Karpas-422 (cell line): ENCODE results near the gene ZBTB37. TPM values are rescaled to one million over a fixed set of nuclear protein-coding genes. Genes with fewer than 3 reads are reported as not detected.

ENCODE experiments used
- DNase-seq: peaks from one replicate; pipeline ENCODE4 v3.0.0-alpha.2; 2015
- H2AFZ ChIP-seq: fragments of 200-600 bp; sonication (generic); 2 replicates; pipeline ENCODE4 v1.6.1; 2014; ENCODE audit warnings: antibody characterized with exemption, low read length, mixed read lengths
- H3K27ac ChIP-seq: fragments of 200-600 bp; sonication (generic); 2 replicates; pipeline ENCODE4 v1.5.1; 2014; ENCODE audit warnings: mild to moderate bottlenecking, low read length, moderate library complexity
- H3K27me3 ChIP-seq: fragments of 200-600 bp; sonication (generic); 2 replicates; pipeline ENCODE4 v1.6.1; 2014; ENCODE audit warnings: low read length, mixed read lengths
- H3K36me3 ChIP-seq: fragments of 200-600 bp; sonication (generic); 2 replicates; pipeline ENCODE4 v1.6.1; 2014; ENCODE audit warnings: low read length, mixed read lengths; ENCODE audit not compliant: insufficient read depth
- H3K4me1 ChIP-seq: fragments of 200-600 bp; sonication (generic); 2 replicates; pipeline ENCODE4 v1.6.1; 2014; ENCODE audit warnings: mild to moderate bottlenecking, low read length, mixed read lengths
- H3K4me2 ChIP-seq: fragments of 200-600 bp; sonication (generic); 2 replicates; pipeline ENCODE4 v1.6.1; 2014; ENCODE audit warnings: low read length, low read depth, mild to moderate bottlenecking; ENCODE audit not compliant: poor library complexity, severe bottlenecking
- H3K4me3 ChIP-seq: fragments of 200-600 bp; sonication (generic); 2 replicates; pipeline ENCODE4 v1.5.1; 2014; ENCODE audit warnings: mild to moderate bottlenecking, antibody characterized with exemption, low read length, mixed read lengths
- H3K79me2 ChIP-seq: fragments of 200-600 bp; sonication (generic); 2 replicates; pipeline ENCODE4 v1.6.1; 2014; ENCODE audit warnings: mild to moderate bottlenecking, low read length, mixed read lengths
- H3K9ac ChIP-seq: fragments of 200-600 bp; sonication (generic); 2 replicates; pipeline ENCODE4 v1.6.0; 2014; ENCODE audit warnings: low read length
- H3K9me2 ChIP-seq: fragments of 200-600 bp; sonication (generic), shearing (Covaris generic); replicated peaks from 2 replicates; pipeline ENCODE4 v1.6.0; 2014; ENCODE audit warnings: mild to moderate bottlenecking, low read length, moderate library complexity; ENCODE audit not compliant: insufficient read depth
- H3K9me3 ChIP-seq: fragments of 300-700, 200-600 bp; sonication (generic); 2 replicates; pipeline ENCODE4 v1.6.1; 2014; ENCODE audit warnings: low read length, mixed read lengths
- H4K20me1 ChIP-seq: fragments of 200-600 bp; sonication (generic); 2 replicates; pipeline ENCODE4 v1.6.1; 2014; ENCODE audit warnings: mild to moderate bottlenecking, antibody characterized with exemption, low read length, low read depth; ENCODE audit not compliant: insufficient read depth
- total RNA-seq: library from RNA; depleted of rRNA; stranded (reverse); fragments of >200 nt; shearing (Covaris generic); gene quantifications from 2 replicates; pipeline ENCODE4 v1.2.3, GENCODE V29; 2014; ENCODE audit warnings: low replicate concordance

Gene ZBTB37
- total RNA-seq, 1 experiment from 2014 or later = 15.8 TPM

DNA sequence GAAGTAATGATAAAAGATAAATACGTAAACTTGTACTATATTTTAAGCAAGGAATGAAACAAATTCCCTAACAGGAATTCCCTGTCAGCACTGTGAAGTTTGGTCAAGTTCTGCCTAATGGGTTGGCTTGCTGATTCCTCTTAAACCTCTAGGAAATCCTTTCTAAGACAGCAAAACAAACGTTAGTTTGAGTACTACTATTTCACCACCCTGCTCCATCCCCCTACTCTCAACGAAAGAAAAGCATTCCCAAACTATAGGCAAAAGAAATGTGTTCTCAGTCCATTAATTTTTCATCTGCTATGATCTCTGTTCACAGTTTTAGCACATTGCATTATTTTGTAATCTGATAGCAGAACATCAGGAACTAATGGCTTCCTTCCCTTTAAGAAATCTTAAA, 32.8 kb downstream of the ZBTB37 start:
- Histone ChIP-seq H4K20me1 (no peaks in the 10 kb centered on the region; the same call in 1 of the 2 replicates), H3K9ac (no peak overlapping the region), H3K27ac (no peak overlapping the region), H3K9me2 (no peaks in the 10 kb centered on the region), H3K9me3 (no peaks in the 10 kb centered on the region), H3K4me3 (no peak overlapping the region), H3K36me3 (no peaks in the 10 kb centered on the region), H3K4me1 (peaks cover 19% of the 10 kb centered on the region), H3K79me2 (no peaks in the 10 kb centered on the region), H3K4me2 (no peak overlapping the region), H3K27me3 (no peaks in the 10 kb centered on the region), H2AFZ (no peak overlapping the region)
- no peak for DNase-seq

- H3K36me3 ChIP-seq = no peaks in the 10 kb centered on the region
- no peak overlapping the region for H2AFZ ChIP-seq
- no peaks in the 10 kb centered on the region for H3K9me2 ChIP-seq
- H4K20me1 ChIP-seq = no peaks in the 10 kb centered on the region; the same call in 1 of the 2 replicates
- no peak overlapping the region for H3K27ac ChIP-seq
- H3K9me3 ChIP-seq = no peaks in the 10 kb centered on the region
- no peak overlapping the region for H3K9ac ChIP-seq
- H3K4me3 ChIP-seq = no peak overlapping the region
- peaks cover 6% of the 10 kb centered on the region for H3K4me1 ChIP-seq
- no peak overlapping the region for H3K4me2 ChIP-seq
- H3K27me3 ChIP-seq = no peaks in the 10 kb centered on the region
- H3K79me2 ChIP-seq = no peaks in the 10 kb centered on the region
- DNase-seq = no peak
Measured at GRCh38 chr1:173903827-173904531, 35.8 kb downstream of the ZBTB37 start.

DNA sequence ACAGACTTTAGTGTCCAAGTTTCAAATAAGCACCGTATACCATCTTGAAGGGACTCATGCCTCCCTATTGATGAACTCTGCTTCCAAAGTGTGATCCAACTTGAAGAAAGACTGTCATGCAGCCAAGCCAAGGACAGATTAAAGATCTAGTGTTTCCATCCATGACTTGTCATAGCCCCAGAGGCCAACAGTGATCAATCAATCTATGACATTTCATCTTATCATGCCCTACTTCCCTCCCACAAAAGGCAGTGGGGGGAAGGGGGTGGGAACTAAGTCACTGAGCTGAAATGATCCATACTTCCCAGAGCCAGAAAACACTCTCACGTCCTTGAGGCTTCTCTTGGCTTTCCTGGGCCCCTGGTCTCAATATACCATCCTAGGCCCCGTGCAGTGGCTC, 44.9 kb downstream of the ZBTB37 start:
- no peak overlapping the region for H3K27ac ChIP-seq
- no peaks in the 10 kb centered on the region for H3K9me3 ChIP-seq
- H3K27me3 ChIP-seq = no peaks in the 10 kb centered on the region
- no peak for DNase-seq
- H3K4me2 ChIP-seq = no peak overlapping the region
- H2AFZ ChIP-seq = no peak overlapping the region
- no peak overlapping the region for H3K4me3 ChIP-seq
- H3K9ac ChIP-seq = no peak overlapping the region
- no peaks in the 10 kb centered on the region for H3K4me1 ChIP-seq
- H4K20me1 ChIP-seq = no peaks in the 10 kb centered on the region
- H3K36me3 ChIP-seq = no peaks in the 10 kb centered on the region
- H3K79me2 ChIP-seq = no peaks in the 10 kb centered on the region
- H3K9me2 ChIP-seq = no peaks in the 10 kb centered on the region

DNA sequence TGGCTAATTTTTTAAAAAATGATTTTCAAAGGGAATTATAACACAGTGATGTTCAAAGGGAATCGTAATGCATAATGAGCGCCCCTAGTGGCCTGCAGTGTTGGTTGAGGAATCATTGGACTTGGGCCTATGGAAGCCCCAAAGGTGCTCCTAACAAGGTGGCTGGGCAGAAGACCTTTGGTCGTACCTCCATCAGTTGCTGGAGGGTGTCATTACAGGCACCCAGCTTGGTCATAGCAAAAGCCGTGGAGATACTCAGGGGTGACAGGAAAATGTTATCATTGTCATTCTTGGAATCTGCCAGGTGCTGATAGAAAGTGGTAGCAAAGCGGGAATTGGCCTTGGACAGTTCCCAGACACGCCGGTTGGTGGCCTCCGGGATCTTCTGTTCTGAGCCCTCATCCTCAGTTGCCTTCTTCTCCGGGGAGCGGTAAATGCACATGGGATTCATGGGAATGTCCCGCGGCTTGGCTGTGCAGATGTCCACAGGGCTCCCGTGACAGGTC, 46.2 kb downstream of the ZBTB37 start:
- Histone ChIP-seq H3K27me3 (no peaks in the 10 kb centered on the region), H3K79me2 (no peaks in the 10 kb centered on the region), H3K36me3 (no peaks in the 10 kb centered on the region), H3K4me1 (no peaks in the 10 kb centered on the region), H3K9me3 (no peaks in the 10 kb centered on the region), H4K20me1 (no peaks in the 10 kb centered on the region), H2AFZ (no peak overlapping the region), H3K9me2 (no peaks in the 10 kb centered on the region), H3K9ac (no peak overlapping the region), H3K4me2 (no peak overlapping the region), H3K27ac (no peak overlapping the region), H3K4me3 (no peak overlapping the region)
- peak; percentile 80 for DNase-seq

- Histone ChIP-seq H3K9ac (no peak overlapping the region), H3K27ac (no peak overlapping the region), H3K79me2 (no peaks in the 10 kb centered on the region), H3K27me3 (no peaks in the 10 kb centered on the region), H3K36me3 (no peaks in the 10 kb centered on the region), H3K9me2 (no peaks in the 10 kb centered on the region), H2AFZ (no peak overlapping the region), H3K4me3 (no peak overlapping the region), H3K9me3 (no peaks in the 10 kb centered on the region), H3K4me2 (no peak overlapping the region), H3K4me1 (no peaks in the 10 kb centered on the region), H4K20me1 (no peaks in the 10 kb centered on the region)
- DNase-seq = no peak
Measured at GRCh38 chr1:173915596-173915995, 47.4 kb downstream of the ZBTB37 start.

DNA sequence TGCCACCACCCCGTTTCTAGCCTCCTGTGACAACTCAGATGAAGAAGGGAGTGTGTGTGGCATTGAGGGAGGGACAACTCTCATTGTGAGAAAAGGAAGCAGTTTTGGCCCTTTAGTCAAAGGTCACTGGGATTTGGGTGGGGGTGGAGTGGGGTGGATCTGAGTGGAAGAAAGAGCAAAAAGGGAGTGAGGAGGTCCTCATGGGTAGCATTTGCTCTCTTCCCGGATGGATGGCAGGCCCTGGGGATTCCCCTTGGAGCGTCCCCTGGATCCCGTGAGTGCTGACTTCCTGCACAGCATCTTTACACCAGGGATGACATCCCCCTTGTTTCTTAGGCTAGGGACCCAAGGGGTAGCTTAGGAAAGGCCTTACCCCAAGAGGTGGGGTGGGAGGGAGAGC, 48.5 kb downstream of the ZBTB37 start:
- H3K36me3 ChIP-seq = no peaks in the 10 kb centered on the region
- no peaks in the 10 kb centered on the region for H3K27me3 ChIP-seq
- no peak overlapping the region for H3K9ac ChIP-seq
- no peaks in the 10 kb centered on the region for H3K9me3 ChIP-seq
- H3K9me2 ChIP-seq = no peaks in the 10 kb centered on the region
- no peak overlapping the region for H3K4me3 ChIP-seq
- no peaks in the 10 kb centered on the region for H3K79me2 ChIP-seq
- no peaks in the 10 kb centered on the region for H4K20me1 ChIP-seq
- no peak overlapping the region for H3K4me2 ChIP-seq
- H3K27ac ChIP-seq = no peak overlapping the region
- peaks cover 5% of the 10 kb centered on the region; the same call in 1 of the 2 replicates for H3K4me1 ChIP-seq
- DNase-seq = no peak
- H2AFZ ChIP-seq = no peak overlapping the region

DNA sequence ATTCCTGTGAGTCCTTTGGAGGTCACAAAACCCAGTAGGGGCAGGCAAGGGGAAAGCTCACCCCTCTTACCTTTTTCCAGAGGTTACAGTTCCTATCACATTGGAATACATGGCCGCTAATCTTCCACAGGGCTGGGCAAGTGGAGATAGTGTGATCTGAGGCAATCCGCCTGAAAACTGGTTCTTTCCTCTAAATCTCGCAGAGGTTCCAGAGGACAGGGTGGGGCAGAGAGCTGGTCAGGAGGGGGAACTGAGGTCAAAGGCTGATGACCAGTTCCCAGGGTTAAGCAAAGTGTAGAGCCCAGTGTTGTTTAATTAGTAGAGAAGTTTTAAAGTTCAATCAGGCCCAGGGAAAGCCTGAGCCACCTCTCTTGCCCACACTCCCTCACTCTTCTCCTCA, 49.0 kb downstream of the ZBTB37 start, which contains the start of gene SERPINC1:
Gene SERPINC1, minus strand, starts transcription at position 179 of the 400 bp plus-strand sequence. Its CDS starts 68 bp downstream, at position 111.
- Histone ChIP-seq H2AFZ (no peak within 1 kb of the TSS), H3K9ac (no peak within 1 kb of the TSS), H4K20me1 (no peaks in the 10 kb centered on the region), H3K4me2 (no peak within 1 kb of the TSS), H3K27ac (no peak within 1 kb of the TSS), H3K79me2 (no peaks in the 10 kb centered on the region), H3K4me3 (no peak within 1 kb of the TSS), H3K4me1 (peaks cover 5% of the 10 kb centered on the region; the same call in 1 of the 2 replicates), H3K9me3 (no peaks in the 10 kb centered on the region), H3K9me2 (no peaks in the 10 kb centered on the region), H3K27me3 (no peaks in the 10 kb centered on the region), H3K36me3 (no peaks in the 10 kb centered on the region)
- DNase-seq = no peak

DNA sequence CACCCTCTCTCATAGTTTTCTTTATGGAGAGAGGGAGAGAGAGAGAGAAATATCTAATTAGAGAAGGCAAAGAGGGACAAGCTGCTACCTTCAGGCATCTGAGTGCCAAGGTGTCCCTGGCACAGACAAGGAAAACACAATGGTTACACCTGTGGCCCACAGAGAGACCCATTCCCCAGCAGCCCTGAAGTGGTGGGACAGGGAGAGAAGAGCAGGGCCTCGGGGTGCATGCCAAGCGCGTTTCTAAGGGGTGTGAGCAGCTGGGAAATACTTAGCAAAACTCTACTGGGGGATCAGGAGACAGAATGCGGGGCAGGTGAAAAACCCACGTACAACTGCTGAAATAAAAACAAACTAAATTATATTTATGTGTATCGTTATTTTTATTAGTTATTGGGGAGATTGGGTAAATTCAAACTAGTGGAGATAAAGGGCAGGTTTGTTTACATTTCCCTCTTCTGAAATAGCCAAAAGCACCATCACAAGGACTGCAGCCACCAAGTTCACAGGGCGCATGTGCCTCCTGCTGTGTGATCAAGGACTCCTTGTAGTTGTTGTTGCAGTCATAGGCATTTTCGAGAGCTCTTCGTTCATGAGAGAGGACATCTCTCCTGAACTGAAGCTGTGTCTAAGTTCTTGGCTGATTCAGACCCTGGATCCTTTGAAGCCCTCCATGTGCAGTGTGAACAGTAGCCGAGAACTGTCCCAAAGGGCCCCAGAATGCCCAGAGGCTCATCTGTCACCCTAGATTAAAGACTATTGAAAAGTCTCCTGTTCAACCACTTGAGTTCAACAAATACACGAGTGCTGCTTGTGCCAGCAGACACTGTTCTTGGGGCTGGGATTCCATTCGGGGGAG, 49.7 kb downstream of the ZBTB37 start:
- no peak overlapping the region for H3K9ac ChIP-seq

More for the DNA sequence above, 49.7 kb downstream of the ZBTB37 start:
- Histone ChIP-seq H3K4me2 (no peak overlapping the region), H3K36me3 (no peaks in the 10 kb centered on the region), H3K79me2 (no peaks in the 10 kb centered on the region), H3K4me1 (peaks cover 5% of the 10 kb centered on the region; the same call in 1 of the 2 replicates), H3K9me3 (no peaks in the 10 kb centered on the region), H2AFZ (no peak overlapping the region), H3K27ac (no peak overlapping the region), H4K20me1 (no peaks in the 10 kb centered on the region), H3K4me3 (no peak overlapping the region), H3K9me2 (no peaks in the 10 kb centered on the region), H3K27me3 (no peaks in the 10 kb centered on the region)
- DNase-seq = no peak
